ENCODE measurements around the gene ARHGAP36.

Gene ARHGAP36, protein sequence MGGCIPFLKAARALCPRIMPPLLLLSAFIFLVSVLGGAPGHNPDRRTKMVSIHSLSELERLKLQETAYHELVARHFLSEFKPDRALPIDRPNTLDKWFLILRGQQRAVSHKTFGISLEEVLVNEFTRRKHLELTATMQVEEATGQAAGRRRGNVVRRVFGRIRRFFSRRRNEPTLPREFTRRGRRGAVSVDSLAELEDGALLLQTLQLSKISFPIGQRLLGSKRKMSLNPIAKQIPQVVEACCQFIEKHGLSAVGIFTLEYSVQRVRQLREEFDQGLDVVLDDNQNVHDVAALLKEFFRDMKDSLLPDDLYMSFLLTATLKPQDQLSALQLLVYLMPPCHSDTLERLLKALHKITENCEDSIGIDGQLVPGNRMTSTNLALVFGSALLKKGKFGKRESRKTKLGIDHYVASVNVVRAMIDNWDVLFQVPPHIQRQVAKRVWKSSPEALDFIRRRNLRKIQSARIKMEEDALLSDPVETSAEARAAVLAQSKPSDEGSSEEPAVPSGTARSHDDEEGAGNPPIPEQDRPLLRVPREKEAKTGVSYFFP

DNA sequence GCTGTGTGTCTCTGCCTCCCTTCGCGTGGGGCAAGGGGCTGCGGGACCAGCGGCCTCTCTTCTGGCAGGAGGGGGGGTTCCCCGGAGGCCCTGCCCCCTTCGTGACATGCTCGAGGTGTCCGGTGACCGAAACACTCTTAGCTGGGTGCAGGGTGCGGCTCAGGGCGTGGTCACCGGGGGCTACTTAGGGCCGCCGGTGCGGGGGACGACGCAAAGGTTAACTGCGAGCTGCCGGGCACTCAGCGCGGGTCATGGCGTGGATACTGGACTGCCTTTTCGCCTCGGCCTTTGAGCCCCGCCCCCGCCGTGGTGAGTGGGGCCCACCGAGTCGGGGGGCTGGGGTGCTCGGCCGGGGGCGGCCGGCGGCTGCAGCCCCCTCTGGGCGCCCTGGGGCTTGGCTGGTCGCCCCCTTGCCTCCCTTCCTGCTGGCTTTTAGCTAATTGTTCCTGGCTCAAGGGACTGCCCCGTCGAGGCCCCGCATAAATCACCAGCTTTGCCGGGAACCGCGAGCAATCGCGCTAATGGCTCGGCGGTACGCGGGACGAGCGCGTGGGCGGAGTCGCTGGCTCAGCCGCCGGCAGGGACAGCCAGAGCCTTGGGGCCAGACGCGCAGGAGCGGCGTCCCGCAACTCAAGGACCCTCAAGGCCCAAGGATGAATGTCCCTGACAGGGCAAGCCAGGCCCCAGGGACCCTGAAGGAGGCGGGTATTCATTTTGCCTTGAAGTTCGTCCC is at the start of gene ARHGAP36:
Gene ARHGAP36, plus strand, starts transcription at position 211 of the 733 bp plus-strand sequence. CDS start 23,320 bp downstream, outside the sequence.
- TF ChIP-seq ISL1 (CRISPR knock-in tag; IDR thresholded peaks at IDR 0.05) (no peak), ESRRG (CRISPR knock-in tag; IDR thresholded peaks at IDR 0.05) (no peak), GLIS3 (CRISPR knock-in tag; IDR thresholded peaks at IDR 0.05) (no peak), OSR1 (CRISPR knock-in tag; IDR thresholded peaks at IDR 0.05) (no peak), SNAI2 (CRISPR knock-in tag; IDR thresholded peaks at IDR 0.05) (no peak), ZFP3 (CRISPR knock-in tag; IDR thresholded peaks at IDR 0.05) (no peak), ZNF70 (CRISPR knock-in tag; IDR thresholded peaks at IDR 0.05) (no peak), TOX (CRISPR knock-in tag; IDR thresholded peaks at IDR 0.05; ENCODE audit: borderline replicate concordance) (no peak), ZFP30 (CRISPR knock-in tag; IDR thresholded peaks at IDR 0.05) (no peak), ZNF565 (CRISPR knock-in tag; conservative IDR thresholded peaks at IDR 0.05; ENCODE audit: low read depth) (no peak), ARNTL (CRISPR knock-in tag; IDR thresholded peaks at IDR 0.05; ENCODE audit: borderline replicate concordance, low read depth) (no peak)
- TF ChIP-seq, protein P1, sequence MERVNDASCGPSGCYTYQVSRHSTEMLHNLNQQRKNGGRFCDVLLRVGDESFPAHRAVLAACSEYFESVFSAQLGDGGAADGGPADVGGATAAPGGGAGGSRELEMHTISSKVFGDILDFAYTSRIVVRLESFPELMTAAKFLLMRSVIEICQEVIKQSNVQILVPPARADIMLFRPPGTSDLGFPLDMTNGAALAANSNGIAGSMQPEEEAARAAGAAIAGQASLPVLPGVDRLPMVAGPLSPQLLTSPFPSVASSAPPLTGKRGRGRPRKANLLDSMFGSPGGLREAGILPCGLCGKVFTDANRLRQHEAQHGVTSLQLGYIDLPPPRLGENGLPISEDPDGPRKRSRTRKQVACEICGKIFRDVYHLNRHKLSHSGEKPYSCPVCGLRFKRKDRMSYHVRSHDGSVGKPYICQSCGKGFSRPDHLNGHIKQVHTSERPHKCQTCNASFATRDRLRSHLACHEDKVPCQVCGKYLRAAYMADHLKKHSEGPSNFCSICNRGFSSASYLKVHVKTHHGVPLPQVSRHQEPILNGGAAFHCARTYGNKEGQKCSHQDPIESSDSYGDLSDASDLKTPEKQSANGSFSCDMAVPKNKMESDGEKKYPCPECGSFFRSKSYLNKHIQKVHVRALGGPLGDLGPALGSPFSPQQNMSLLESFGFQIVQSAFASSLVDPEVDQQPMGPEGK (CRISPR knock-in tag; IDR thresholded peaks at IDR 0.05; ENCODE audit: borderline replicate concordance): no peak
- TF ChIP-seq, protein P2, sequence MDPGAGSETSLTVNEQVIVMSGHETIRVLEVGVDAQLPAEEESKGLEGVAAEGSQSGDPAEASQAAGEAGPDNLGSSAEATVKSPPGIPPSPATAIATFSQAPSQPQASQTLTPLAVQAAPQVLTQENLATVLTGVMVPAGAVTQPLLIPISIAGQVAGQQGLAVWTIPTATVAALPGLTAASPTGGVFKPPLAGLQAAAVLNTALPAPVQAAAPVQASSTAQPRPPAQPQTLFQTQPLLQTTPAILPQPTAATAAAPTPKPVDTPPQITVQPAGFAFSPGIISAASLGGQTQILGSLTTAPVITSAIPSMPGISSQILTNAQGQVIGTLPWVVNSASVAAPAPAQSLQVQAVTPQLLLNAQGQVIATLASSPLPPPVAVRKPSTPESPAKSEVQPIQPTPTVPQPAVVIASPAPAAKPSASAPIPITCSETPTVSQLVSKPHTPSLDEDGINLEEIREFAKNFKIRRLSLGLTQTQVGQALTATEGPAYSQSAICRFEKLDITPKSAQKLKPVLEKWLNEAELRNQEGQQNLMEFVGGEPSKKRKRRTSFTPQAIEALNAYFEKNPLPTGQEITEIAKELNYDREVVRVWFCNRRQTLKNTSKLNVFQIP (CRISPR knock-in tag; IDR thresholded peaks at IDR 0.05; ENCODE audit: borderline replicate concordance, low read depth): no peak
- TF ChIP-seq, protein P3, sequence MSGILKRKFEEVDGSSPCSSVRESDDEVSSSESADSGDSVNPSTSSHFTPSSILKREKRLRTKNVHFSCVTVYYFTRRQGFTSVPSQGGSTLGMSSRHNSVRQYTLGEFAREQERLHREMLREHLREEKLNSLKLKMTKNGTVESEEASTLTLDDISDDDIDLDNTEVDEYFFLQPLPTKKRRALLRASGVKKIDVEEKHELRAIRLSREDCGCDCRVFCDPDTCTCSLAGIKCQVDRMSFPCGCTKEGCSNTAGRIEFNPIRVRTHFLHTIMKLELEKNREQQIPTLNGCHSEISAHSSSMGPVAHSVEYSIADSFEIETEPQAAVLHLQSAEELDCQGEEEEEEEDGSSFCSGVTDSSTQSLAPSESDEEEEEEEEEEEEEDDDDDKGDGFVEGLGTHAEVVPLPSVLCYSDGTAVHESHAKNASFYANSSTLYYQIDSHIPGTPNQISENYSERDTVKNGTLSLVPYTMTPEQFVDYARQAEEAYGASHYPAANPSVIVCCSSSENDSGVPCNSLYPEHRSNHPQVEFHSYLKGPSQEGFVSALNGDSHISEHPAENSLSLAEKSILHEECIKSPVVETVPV (CRISPR knock-in tag; IDR thresholded peaks at IDR 0.05): no peak
- TF ChIP-seq, protein P4, sequence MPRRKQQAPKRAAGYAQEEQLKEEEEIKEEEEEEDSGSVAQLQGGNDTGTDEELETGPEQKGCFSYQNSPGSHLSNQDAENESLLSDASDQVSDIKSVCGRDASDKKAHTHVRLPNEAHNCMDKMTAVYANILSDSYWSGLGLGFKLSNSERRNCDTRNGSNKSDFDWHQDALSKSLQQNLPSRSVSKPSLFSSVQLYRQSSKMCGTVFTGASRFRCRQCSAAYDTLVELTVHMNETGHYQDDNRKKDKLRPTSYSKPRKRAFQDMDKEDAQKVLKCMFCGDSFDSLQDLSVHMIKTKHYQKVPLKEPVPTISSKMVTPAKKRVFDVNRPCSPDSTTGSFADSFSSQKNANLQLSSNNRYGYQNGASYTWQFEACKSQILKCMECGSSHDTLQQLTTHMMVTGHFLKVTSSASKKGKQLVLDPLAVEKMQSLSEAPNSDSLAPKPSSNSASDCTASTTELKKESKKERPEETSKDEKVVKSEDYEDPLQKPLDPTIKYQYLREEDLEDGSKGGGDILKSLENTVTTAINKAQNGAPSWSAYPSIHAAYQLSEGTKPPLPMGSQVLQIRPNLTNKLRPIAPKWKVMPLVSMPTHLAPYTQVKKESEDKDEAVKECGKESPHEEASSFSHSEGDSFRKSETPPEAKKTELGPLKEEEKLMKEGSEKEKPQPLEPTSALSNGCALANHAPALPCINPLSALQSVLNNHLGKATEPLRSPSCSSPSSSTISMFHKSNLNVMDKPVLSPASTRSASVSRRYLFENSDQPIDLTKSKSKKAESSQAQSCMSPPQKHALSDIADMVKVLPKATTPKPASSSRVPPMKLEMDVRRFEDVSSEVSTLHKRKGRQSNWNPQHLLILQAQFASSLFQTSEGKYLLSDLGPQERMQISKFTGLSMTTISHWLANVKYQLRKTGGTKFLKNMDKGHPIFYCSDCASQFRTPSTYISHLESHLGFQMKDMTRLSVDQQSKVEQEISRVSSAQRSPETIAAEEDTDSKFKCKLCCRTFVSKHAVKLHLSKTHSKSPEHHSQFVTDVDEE (CRISPR knock-in tag; IDR thresholded peaks at IDR 0.05): no peak
- TF ChIP-seq, protein P5, sequence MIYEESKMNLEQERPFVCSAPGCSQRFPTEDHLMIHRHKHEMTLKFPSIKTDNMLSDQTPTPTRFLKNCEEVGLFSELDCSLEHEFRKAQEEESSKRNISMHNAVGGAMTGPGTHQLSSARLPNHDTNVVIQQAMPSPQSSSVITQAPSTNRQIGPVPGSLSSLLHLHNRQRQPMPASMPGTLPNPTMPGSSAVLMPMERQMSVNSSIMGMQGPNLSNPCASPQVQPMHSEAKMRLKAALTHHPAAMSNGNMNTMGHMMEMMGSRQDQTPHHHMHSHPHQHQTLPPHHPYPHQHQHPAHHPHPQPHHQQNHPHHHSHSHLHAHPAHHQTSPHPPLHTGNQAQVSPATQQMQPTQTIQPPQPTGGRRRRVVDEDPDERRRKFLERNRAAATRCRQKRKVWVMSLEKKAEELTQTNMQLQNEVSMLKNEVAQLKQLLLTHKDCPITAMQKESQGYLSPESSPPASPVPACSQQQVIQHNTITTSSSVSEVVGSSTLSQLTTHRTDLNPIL (CRISPR knock-in tag; IDR thresholded peaks at IDR 0.05; ENCODE audit: low read depth): no peak
- ATAC-seq: no peak

DNA sequence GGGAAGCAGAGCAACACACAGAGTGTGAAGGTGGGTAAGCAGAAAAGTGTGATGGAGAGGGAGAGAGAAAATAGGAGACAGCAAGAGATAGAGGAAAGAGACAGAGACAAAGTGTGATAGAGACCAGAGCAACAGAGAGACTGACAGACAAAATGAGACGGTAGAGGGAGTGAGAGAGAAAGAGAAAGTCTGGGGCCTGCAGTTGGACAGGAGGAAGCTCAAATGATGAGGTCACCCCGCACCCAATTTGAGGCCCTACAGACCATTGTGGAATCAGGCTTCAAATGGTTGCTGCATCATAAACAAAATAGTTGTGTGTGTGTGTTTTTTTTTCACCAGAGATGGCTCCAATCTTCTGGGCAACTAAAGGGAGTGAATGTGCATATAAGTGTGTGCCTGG is 48.0 kb upstream of the ARHGAP36 start:
- no peak for ATAC-seq
- no peak for TF ChIP-seq SNAI2 (CRISPR knock-in tag; IDR thresholded peaks at IDR 0.05)
- no peak for TF ChIP-seq TCF4 (CRISPR knock-in tag; IDR thresholded peaks at IDR 0.05; ENCODE audit: borderline replicate concordance)
- TF ChIP-seq ESRRG (CRISPR knock-in tag; IDR thresholded peaks at IDR 0.05): no peak
- TF ChIP-seq ZC3H10 (CRISPR knock-in tag; IDR thresholded peaks at IDR 0.05): no peak
- no peak for TF ChIP-seq TOX (CRISPR knock-in tag; IDR thresholded peaks at IDR 0.05; ENCODE audit: borderline replicate concordance)
- no peak for TF ChIP-seq GLIS3 (CRISPR knock-in tag; IDR thresholded peaks at IDR 0.05)
- no peak for TF ChIP-seq PPARA (CRISPR knock-in tag; IDR thresholded peaks at IDR 0.05; ENCODE audit: borderline replicate concordance)
- TF ChIP-seq, protein P5 (CRISPR knock-in tag; IDR thresholded peaks at IDR 0.05; ENCODE audit: low read depth): no peak
- TF ChIP-seq, protein P4 (CRISPR knock-in tag; IDR thresholded peaks at IDR 0.05): no peak
- no peak for TF ChIP-seq ZNF70 (CRISPR knock-in tag; IDR thresholded peaks at IDR 0.05)
- TF ChIP-seq ZNF8 (CRISPR knock-in tag; IDR thresholded peaks at IDR 0.05): no peak
- no peak for TF ChIP-seq RARB (CRISPR knock-in tag; IDR thresholded peaks at IDR 0.05)
- TF ChIP-seq ZFP3 (CRISPR knock-in tag; IDR thresholded peaks at IDR 0.05): no peak
- TF ChIP-seq ZNF565 (CRISPR knock-in tag; conservative IDR thresholded peaks at IDR 0.05; ENCODE audit: low read depth): no peak

All from SK-N-SH treated with all-trans-retinoic acid at 6 μM for 48 hours (cell line).